ENCODE data around the gene SH3D19. TPM values are rescaled to one million over a fixed set of nuclear protein-coding genes. Genes with fewer than 3 reads are reported as not detected.
A peak's percentile ranks its signal among the peaks of the same experiment; 100 is the strongest.
"Not testable (repeated sequence)": the region's sequence is repeated elsewhere in the genome, so short reads cannot be mapped to it uniquely, and the experiment has no call there.

Gene SH3D19
- total RNA-seq, 1 experiment from 2014 or later: 18.4 TPM

DNA sequence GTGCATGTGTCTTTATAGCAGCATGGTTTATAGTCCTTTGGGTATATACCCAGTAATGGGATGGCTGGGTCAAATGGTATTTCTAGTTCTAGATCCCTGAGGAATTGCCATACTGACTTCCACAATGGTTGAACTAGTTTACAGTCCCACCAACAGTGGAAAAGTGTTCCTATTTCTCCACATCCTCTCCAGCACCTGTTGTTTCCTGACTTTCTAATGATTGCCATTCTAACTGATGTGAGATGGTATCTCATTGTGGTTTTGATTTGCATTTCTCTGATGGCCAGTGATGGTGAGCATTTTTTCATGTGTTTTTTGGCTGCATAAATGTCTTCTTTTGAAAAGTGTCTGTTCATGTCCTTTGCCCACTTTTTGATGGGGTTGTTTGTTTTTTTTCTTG, 56.5 kb downstream of the SH3D19 start:
- DNase-seq (ENCODE audit: low spot score): not testable (repeated sequence)

GRCh38 chr4:151267822-151268535, 57.4 kb downstream of the SH3D19 start:
- DNase-seq (ENCODE audit: low spot score): no peak

DNA sequence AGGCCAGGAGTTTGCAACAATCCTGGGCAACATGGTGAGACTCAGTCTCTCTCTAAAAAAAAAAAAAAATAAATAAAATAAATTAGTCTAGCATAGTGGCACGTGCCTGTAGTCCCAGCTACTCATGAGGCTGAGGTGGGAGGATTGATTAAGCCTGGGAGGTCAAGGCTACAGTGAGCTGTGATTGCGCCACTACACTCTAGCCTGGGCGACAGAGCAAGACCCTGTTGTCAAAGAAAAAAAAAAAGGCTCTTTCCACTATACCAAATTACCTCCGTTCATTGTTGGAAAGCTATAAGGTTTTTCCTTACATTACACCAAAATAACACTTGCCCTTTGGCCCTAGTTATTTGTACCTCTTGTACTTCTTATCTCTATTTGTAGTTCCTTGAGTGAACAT, 58.3 kb downstream of the SH3D19 start:
- no peak for DNase-seq (ENCODE audit: low spot score)

- DNase-seq (ENCODE audit: low spot score): no peak
Measured at GRCh38 chr4:151266497-151266896, 58.9 kb downstream of the SH3D19 start.

- no peak for DNase-seq (ENCODE audit: low spot score)
Measured at GRCh38 chr4:151263455-151263854, 62.0 kb downstream of the SH3D19 start.

- DNase-seq (ENCODE audit: low spot score): peak; percentile 60
Measured at GRCh38 chr4:151260526-151260925, 64.9 kb downstream of the SH3D19 start.

DNA sequence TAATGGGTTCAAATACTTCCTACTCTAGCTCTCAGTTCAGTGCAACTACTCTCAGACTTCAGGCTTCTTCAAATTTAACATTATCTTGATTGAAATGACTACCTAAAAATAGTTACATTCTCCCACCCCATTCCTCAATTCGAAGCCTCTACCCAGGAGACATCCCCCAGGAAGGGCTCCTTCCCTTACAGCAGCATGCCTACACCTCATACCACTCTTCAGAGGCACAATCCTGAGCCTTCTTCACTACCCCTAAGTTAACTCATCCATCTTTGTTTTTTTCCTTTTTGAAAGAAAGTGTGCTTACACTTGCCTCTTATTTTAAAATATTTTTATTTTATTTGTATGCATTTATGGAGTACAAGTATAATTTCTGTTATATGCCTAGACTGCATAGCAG, 65.7 kb downstream of the SH3D19 start:
- DNase-seq (ENCODE audit: low spot score): no peak

DNA sequence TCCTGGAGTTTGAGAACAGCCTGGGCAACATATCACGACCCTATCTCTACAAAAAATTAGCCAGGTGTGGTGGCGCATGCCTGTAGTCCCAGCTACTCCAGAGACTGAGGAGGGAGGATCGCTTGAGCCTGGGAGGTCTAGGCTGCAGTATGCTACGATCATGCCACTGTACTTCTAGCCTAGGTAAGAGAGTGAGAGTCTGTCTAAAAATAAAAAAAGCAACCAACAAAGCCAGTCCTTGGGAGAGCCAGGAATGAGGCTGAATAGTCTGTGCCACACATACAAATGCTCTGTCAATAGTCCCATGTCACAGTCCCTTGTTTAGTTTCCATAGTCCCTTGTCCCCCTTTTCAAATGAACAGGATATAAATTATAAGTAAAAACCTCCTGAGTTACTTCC, 67.7 kb downstream of the SH3D19 start:
- no peak for DNase-seq (ENCODE audit: low spot score)

DNA sequence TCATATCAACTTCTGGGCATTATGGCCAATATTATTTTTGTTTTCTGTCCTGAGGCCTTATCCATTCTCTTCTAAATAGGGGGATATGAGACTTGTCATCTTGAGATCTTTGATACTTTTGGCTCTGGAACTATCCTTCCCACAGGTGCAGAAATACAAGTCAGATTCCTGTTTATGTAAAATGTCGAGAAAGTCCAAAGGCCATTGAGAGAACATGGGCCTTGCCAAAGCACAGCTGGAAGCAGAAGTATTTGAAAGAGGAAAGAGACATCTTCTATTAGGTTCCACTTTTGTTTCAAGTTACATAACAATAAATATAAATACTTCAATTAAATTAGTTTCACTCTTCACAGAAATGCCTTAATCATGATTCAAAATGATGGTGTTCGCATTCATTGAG, 69.3 kb downstream of the SH3D19 start:
- DNase-seq (ENCODE audit: low spot score): no peak

DNA sequence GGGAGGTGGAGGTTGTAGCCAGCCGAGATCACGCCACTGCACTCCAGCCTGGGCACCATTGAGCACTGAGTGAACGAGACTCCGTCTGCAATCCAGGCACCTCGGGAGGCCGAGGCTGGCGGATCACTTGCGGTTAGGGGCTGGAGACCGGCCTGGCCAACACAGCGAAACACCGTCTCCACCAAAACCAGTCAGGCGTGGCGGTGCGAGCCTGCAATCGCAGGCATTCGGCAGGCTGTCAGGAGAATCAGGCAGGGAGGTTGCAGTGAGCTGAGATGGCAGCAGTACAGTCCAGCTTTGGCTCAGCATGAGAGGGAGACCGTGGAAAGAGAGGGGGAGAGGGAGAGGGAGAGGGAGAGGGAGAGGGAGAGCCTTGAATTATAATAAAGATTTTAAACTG, 69.7 kb downstream of the SH3D19 start:
- not testable (repeated sequence) for DNase-seq (ENCODE audit: low spot score)

DNA sequence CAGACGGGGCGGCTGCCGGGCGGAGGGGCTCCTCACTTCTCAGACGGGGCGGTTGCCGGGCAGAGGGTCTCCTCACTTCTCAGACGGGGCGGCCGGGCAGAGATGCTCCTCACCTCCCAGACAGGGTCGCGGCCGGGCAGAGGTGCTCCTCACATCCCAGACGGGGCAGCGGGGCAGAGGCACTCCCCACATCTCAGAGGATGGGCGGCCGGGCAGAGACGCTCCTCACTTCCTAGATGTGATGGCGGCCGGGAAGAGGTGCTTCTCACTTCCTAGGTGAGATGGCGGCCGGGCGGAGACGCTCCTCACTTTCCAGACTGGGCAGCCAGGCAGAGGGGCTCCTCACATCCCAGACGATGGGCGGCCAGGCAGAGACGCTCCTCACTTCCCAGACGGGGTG, 70.2 kb downstream of the SH3D19 start:
- not testable (repeated sequence) for DNase-seq (ENCODE audit: low spot score)

DNA sequence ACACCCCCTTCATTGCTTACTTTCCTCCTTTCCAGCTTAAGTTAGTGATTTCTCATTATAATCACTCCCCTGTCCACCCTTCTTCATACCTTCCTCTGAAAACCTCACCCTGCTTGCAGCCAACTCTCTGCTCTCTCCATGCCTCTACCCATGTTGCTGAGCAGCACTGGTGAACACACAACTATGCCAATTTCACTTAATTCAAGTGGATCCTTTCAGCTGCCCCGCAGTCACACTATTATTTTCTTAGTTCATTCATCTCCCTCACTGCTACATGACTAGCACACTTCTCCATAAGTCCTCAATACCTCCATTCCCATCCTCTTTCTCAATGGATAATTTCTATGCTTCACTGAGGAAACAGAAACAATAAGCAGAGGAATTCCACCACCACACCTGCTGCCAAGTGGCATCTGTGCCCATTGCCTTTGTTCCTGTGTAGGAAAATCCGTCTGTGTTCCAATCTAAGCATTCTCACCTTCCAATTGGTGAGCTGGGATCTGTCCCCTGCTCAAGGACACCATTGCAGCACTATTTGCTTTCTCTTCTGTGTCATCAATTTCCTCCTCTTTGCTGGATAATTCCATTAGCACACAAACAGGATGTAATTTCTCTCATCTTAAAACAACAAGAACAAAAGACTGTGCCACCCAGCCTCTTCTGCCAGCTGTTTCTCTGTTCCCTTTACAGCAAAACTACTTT, 73.7 kb downstream of the SH3D19 start:
- no peak for DNase-seq (ENCODE audit: low spot score)

- DNase-seq (ENCODE audit: low spot score): no peak
Measured at GRCh38 chr4:151250706-151251105, 74.7 kb downstream of the SH3D19 start.

DNA sequence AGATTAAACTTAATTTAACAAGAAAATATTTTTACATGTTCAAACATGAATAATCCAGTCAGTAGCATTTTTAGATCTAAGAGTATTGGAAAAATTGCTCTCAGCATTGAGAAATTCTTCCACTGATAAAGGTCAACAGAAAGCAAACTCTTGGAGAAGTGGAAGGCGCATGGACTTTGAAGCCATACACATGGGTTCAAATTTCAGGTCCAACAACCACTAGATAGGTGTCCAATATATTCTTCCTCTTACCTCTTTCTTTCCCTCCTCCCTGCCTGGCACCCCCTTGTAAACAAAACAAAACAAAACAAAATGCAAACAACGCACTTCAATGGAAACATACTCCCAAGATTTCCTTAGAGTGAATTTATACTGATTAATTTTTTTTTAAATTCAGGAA, 76.9 kb downstream of the SH3D19 start:
- no peak for DNase-seq (ENCODE audit: low spot score)

GRCh38 chr4:151247395-151247794, 78.0 kb downstream of the SH3D19 start:
- DNase-seq (ENCODE audit: low spot score): no peak

GRCh38 chr4:151246742-151247141, 78.7 kb downstream of the SH3D19 start:
- DNase-seq (ENCODE audit: low spot score): no peak

GRCh38 chr4:151242305-151242704, 83.1 kb downstream of the SH3D19 start:
- no peak for DNase-seq (ENCODE audit: low spot score)

GRCh38 chr4:151239608-151240007, 85.8 kb downstream of the SH3D19 start:
- DNase-seq (ENCODE audit: low spot score): no peak

DNA sequence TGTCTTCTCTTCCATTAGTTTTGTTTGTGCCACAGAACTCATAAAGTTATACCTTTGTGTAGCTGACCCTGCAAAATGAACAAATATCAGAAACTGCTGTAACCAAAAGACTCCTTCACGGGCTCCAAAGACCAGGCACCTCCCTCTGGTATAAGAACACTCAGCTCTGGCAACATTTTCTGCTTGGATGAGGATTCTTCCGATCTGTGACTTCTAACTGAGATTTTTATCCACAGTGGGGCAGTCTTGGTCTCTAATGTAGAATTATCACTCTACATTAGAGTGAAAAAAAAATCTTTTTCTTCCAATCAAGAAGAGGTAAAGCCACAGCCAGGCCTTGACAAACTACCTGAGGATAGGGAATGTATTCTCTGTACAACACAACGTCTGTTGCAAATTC, 86.9 kb downstream of the SH3D19 start:
- no peak for DNase-seq (ENCODE audit: low spot score)

- DNase-seq (ENCODE audit: low spot score): no peak
Measured at GRCh38 chr4:151236036-151236435, 89.4 kb downstream of the SH3D19 start.

DNA sequence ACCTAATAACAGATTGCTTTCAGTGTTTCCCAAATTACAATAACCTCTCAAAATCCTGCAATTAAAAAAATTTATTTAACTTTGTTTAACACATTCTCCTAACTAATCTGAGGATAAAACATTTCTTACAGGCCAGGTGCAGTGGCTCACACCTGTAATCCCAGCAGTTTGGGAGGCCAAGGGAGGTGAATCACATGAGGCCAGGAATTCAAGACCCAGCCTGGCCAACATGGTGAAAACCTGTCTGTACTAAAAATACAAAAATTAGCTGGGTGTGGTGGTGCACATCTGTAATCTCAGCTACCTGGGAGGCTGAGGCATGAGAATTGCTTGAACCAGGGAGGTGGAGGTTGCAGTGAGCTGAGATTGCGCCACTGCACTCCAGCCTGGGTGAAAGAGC, 90.0 kb downstream of the SH3D19 start:
- not testable (repeated sequence) for DNase-seq (ENCODE audit: low spot score)

DNA sequence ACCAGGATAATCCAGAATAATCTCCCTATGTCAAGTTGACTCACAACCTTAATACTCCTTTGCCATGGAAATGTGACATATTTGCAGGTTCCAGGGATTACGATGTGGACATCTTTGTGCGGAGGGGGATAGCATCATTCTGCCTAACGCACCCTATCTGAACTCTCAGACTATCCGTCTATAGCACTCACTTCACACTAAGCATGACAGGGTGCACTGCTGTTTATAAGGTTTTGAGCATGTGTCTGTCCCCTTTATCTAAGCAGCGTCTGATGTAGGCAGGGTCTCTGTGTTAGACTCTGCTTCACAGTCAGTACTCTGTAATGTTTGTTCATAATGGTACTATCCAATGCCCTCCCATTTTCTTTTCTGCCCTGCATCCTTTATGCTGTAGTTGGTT, 91.8 kb downstream of the SH3D19 start:
- no peak for DNase-seq (ENCODE audit: low spot score)

DNA sequence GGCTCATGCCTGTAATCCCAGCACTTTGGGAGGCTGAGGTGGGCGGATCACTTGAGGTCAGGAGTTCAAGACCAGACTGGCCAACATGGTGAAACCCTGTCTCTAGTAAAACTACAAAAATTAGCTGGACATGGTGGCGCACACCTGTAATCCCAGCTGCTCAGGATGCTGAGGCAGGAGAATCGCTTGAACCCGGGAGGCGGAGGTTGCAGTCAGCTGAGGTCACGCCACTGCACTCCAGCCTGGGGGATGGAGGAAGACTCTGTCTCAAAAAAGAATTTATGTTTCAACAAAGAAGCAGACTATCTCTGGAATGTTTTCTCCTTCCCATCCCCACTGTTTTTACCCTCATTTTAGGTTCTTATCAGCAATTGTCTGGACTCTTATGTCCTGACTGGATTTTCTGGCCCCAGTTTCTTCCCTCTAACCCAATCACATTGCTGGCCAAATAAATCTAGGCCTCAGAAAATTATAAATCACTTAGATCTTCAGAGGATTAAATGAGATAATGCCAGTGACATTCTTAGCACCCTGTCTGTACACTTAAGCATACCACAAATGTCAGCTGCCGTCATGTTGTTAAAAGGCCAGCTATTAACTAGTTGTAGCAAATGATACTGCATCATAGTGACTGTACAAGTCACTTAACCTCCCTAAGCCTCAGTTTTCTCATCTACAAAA, 93.3 kb downstream of the SH3D19 start:
- DNase-seq (ENCODE audit: low spot score): peak; percentile 22

Data from A172 (cell line).